ENCODE results near the gene RBBP4.

DNA sequence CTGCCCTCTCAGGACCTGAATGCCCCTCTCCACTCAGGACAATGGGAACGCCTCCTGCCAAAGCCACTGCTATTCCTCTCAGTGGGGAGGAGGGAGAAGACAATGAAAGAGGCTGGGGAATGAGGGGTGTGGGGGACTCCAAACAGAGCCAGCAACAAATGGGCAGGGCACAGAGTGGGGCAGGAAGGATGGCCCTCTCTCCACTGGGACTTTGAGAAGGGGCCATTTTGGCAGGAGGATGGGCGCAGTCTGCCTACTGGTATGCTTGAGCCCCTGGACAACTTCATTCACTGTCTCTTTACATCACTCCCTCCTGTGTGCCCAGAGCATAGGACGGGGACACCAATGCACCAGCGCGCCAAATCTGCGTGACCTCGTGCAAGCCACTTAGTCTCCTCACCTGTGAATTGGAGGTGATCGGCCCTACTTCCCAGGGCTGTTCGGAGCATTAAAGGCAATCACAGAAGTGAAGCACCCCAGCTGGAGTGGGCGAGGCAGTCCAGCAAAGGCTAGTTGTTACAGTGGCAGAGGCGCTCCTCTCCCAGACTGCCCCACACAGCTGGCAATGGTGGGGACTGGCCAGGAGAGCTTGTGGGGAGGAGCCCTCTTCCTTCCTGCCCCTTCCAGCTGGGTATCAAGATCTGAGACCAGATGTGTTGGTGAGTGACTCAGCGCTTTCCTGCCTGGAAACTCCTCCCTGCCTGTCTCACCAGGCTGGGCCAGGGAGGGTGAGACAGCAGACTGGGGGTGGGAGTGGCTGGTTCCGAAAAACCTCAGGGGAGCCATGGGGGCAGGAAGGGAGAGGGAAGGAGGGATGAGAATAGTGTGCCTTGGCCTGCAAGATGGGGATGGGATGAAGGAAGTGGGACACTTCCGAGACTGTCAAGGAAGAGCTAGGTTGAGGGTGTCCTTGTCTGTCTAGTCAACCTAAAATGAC is 73.9 kb downstream of the RBBP4 start:
- TF ChIP-seq POLR2AphosphoS5 (IDR thresholded peaks at IDR 0.05; ENCODE audit: low read depth, low read length), result no peak
- TF ChIP-seq EZH2 (IDR thresholded peaks at IDR 0.05; ENCODE audit: low read depth, low read length, severe bottlenecking), result no peak
- no peak for TF ChIP-seq RFX5 (IDR thresholded peaks at IDR 0.05; ENCODE audit: borderline replicate concordance, low read depth, low read length)
- TF ChIP-seq SRF (IDR thresholded peaks at IDR 0.05; ENCODE audit: low read depth, low read length), result no peak
- no peak for TF ChIP-seq GTF2F1 (IDR thresholded peaks at IDR 0.05; ENCODE audit: borderline replicate concordance, low read depth, low read length)
